ENCODE results near the gene ABCD3.
"Not testable (repeated sequence)": the region's sequence is repeated elsewhere in the genome, so short reads cannot be mapped to it uniquely, and the experiment has no call there.

ABCD3 gene

GRCh38 chr1:94411237-94411636 lies 7.0 kb upstream of the ABCD3 start:
- no peak overlapping the region for H3K4me3 ChIP-seq (ENCODE audit: low read depth, low read length)

- H3K4me3 ChIP-seq (ENCODE audit: low read depth, low read length): no peak overlapping the region
Measured at GRCh38 chr1:94413311-94413710, 4.9 kb upstream of the ABCD3 start.

GRCh38 chr1:94416901-94417727 lies 1.1 kb upstream of the ABCD3 start:
- peak overlapping the region; percentile 80 for H3K4me3 ChIP-seq (ENCODE audit: low read depth, low read length)

- H3K4me3 ChIP-seq (ENCODE audit: low read depth, low read length): peak overlapping the region; percentile 80
Measured at GRCh38 chr1:94417728-94417977, 536 bp upstream of the ABCD3 start.

- H3K4me3 ChIP-seq (ENCODE audit: low read depth, low read length): peak overlapping the region; percentile 80
Measured at GRCh38 chr1:94418664-94419655, 771 bp downstream of the ABCD3 start.

- H3K4me3 ChIP-seq (ENCODE audit: low read depth, low read length): no peak overlapping the region
Measured at GRCh38 chr1:94422115-94422820, 4.1 kb downstream of the ABCD3 start.

GRCh38 chr1:94425821-94426484 lies 7.8 kb downstream of the ABCD3 start:
- H3K4me3 ChIP-seq (ENCODE audit: low read depth, low read length): no peak overlapping the region

- not testable (repeated sequence) for H3K4me3 ChIP-seq (ENCODE audit: low read depth, low read length)
Measured at GRCh38 chr1:94426485-94426870, 8.3 kb downstream of the ABCD3 start.

GRCh38 chr1:94428441-94428840 lies 10.3 kb downstream of the ABCD3 start:
- H3K4me3 ChIP-seq (ENCODE audit: low read depth, low read length): no peak overlapping the region

GRCh38 chr1:94428927-94429528 lies 10.8 kb downstream of the ABCD3 start:
- H3K4me3 ChIP-seq (ENCODE audit: low read depth, low read length): not testable (repeated sequence)

GRCh38 chr1:94430066-94430465 lies 11.9 kb downstream of the ABCD3 start:
- H3K4me3 ChIP-seq (ENCODE audit: low read depth, low read length): not testable (repeated sequence)

GRCh38 chr1:94433866-94434265 lies 15.7 kb downstream of the ABCD3 start:
- no peak overlapping the region for H3K4me3 ChIP-seq (ENCODE audit: low read depth, low read length)

- no peak overlapping the region for H3K4me3 ChIP-seq (ENCODE audit: low read depth, low read length)
Measured at GRCh38 chr1:94434365-94435045, 16.3 kb downstream of the ABCD3 start.

GRCh38 chr1:94438692-94439276 lies 20.6 kb downstream of the ABCD3 start:
- H3K4me3 ChIP-seq (ENCODE audit: low read depth, low read length): no peak overlapping the region

- no peak overlapping the region for H3K4me3 ChIP-seq (ENCODE audit: low read depth, low read length)
Measured at GRCh38 chr1:94440088-94440487, 21.9 kb downstream of the ABCD3 start.

GRCh38 chr1:94443067-94443466 lies 24.9 kb downstream of the ABCD3 start:
- not testable (repeated sequence) for H3K4me3 ChIP-seq (ENCODE audit: low read depth, low read length)

GRCh38 chr1:94444819-94445218 lies 26.6 kb downstream of the ABCD3 start:
- H3K4me3 ChIP-seq (ENCODE audit: low read depth, low read length): not testable (repeated sequence)

- H3K4me3 ChIP-seq (ENCODE audit: low read depth, low read length): not testable (repeated sequence)
Measured at GRCh38 chr1:94445733-94446132, 27.5 kb downstream of the ABCD3 start.

GRCh38 chr1:94446177-94446576 lies 28.0 kb downstream of the ABCD3 start:
- not testable (repeated sequence) for H3K4me3 ChIP-seq (ENCODE audit: low read depth, low read length)

GRCh38 chr1:94448741-94449140 lies 30.6 kb downstream of the ABCD3 start:
- not testable (repeated sequence) for H3K4me3 ChIP-seq (ENCODE audit: low read depth, low read length)

Measured in iPS-11a (cell line).